ENCODE data around the gene GDPD3.

DNA sequence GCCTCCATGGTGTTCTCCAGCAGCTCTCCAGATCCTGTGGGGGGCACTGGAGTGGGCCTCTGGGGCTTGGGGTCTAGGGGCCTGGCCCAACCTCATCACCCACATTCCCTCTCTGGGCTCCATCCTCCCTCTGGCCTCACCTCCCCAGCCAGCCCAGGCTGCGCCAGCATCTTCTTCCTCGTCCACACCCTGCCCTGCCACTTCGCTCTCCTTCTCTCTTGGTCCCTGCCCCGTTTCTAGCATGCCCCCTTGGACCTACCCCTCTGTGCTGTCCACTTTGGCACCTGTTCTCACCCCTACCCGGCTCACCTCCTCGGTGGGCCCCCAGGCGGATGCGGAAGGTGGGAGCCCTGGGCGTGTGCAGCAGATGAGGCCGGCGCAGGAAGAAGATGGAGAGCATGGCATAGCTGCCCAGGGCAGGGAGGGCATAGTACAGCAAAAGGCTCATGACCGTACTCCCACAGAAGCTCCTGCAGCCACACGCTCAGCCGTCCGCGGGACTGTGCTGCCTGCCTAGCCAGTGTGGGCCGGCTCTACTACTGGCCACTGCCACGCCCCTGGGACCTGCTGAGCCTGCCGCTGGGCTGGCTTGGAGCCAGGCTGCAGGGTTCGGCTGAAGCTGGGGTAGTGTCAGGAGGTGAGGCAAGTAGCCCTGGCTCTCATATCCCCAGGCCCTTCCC is at the start of gene GDPD3:
- TF ChIP-seq, protein P1, sequence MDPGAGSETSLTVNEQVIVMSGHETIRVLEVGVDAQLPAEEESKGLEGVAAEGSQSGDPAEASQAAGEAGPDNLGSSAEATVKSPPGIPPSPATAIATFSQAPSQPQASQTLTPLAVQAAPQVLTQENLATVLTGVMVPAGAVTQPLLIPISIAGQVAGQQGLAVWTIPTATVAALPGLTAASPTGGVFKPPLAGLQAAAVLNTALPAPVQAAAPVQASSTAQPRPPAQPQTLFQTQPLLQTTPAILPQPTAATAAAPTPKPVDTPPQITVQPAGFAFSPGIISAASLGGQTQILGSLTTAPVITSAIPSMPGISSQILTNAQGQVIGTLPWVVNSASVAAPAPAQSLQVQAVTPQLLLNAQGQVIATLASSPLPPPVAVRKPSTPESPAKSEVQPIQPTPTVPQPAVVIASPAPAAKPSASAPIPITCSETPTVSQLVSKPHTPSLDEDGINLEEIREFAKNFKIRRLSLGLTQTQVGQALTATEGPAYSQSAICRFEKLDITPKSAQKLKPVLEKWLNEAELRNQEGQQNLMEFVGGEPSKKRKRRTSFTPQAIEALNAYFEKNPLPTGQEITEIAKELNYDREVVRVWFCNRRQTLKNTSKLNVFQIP (CRISPR knock-in tag; IDR thresholded peaks at IDR 0.05; ENCODE audit: borderline replicate concordance, low read depth): no peak
- TF ChIP-seq ESRRG (CRISPR knock-in tag; IDR thresholded peaks at IDR 0.05): no peak
- TF ChIP-seq, protein P2, sequence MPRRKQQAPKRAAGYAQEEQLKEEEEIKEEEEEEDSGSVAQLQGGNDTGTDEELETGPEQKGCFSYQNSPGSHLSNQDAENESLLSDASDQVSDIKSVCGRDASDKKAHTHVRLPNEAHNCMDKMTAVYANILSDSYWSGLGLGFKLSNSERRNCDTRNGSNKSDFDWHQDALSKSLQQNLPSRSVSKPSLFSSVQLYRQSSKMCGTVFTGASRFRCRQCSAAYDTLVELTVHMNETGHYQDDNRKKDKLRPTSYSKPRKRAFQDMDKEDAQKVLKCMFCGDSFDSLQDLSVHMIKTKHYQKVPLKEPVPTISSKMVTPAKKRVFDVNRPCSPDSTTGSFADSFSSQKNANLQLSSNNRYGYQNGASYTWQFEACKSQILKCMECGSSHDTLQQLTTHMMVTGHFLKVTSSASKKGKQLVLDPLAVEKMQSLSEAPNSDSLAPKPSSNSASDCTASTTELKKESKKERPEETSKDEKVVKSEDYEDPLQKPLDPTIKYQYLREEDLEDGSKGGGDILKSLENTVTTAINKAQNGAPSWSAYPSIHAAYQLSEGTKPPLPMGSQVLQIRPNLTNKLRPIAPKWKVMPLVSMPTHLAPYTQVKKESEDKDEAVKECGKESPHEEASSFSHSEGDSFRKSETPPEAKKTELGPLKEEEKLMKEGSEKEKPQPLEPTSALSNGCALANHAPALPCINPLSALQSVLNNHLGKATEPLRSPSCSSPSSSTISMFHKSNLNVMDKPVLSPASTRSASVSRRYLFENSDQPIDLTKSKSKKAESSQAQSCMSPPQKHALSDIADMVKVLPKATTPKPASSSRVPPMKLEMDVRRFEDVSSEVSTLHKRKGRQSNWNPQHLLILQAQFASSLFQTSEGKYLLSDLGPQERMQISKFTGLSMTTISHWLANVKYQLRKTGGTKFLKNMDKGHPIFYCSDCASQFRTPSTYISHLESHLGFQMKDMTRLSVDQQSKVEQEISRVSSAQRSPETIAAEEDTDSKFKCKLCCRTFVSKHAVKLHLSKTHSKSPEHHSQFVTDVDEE (CRISPR knock-in tag; IDR thresholded peaks at IDR 0.05): no peak
- TF ChIP-seq, protein P3, sequence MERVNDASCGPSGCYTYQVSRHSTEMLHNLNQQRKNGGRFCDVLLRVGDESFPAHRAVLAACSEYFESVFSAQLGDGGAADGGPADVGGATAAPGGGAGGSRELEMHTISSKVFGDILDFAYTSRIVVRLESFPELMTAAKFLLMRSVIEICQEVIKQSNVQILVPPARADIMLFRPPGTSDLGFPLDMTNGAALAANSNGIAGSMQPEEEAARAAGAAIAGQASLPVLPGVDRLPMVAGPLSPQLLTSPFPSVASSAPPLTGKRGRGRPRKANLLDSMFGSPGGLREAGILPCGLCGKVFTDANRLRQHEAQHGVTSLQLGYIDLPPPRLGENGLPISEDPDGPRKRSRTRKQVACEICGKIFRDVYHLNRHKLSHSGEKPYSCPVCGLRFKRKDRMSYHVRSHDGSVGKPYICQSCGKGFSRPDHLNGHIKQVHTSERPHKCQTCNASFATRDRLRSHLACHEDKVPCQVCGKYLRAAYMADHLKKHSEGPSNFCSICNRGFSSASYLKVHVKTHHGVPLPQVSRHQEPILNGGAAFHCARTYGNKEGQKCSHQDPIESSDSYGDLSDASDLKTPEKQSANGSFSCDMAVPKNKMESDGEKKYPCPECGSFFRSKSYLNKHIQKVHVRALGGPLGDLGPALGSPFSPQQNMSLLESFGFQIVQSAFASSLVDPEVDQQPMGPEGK (CRISPR knock-in tag; IDR thresholded peaks at IDR 0.05; ENCODE audit: borderline replicate concordance): no peak
- TF ChIP-seq BACH2 (CRISPR knock-in tag; IDR thresholded peaks at IDR 0.05; ENCODE audit: borderline replicate concordance): no peak
- TF ChIP-seq PPARA (CRISPR knock-in tag; IDR thresholded peaks at IDR 0.05; ENCODE audit: borderline replicate concordance): no peak
- TF ChIP-seq ZFP30 (CRISPR knock-in tag; IDR thresholded peaks at IDR 0.05): no peak
- no peak for TF ChIP-seq ARNTL (CRISPR knock-in tag; IDR thresholded peaks at IDR 0.05; ENCODE audit: borderline replicate concordance, low read depth)
- no peak for TF ChIP-seq OSR1 (CRISPR knock-in tag; IDR thresholded peaks at IDR 0.05)
- TF ChIP-seq ZFP3 (CRISPR knock-in tag; IDR thresholded peaks at IDR 0.05): no peak
- TF ChIP-seq, protein P4, sequence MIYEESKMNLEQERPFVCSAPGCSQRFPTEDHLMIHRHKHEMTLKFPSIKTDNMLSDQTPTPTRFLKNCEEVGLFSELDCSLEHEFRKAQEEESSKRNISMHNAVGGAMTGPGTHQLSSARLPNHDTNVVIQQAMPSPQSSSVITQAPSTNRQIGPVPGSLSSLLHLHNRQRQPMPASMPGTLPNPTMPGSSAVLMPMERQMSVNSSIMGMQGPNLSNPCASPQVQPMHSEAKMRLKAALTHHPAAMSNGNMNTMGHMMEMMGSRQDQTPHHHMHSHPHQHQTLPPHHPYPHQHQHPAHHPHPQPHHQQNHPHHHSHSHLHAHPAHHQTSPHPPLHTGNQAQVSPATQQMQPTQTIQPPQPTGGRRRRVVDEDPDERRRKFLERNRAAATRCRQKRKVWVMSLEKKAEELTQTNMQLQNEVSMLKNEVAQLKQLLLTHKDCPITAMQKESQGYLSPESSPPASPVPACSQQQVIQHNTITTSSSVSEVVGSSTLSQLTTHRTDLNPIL (CRISPR knock-in tag; IDR thresholded peaks at IDR 0.05; ENCODE audit: low read depth): no peak
- no peak for TF ChIP-seq ZNF70 (CRISPR knock-in tag; IDR thresholded peaks at IDR 0.05)
- no peak for TF ChIP-seq GLIS3 (CRISPR knock-in tag; IDR thresholded peaks at IDR 0.05)

Data from SK-N-SH treated with all-trans-retinoic acid at 6 μM for 48 hours (cell line).